Endothelial cell of hepatic sinusoid (primary cell): Measurements from ENCODE around the gene APOB.

Source experiments
- in situ Hi-C: cut with HindIII; loops from 2 replicates; pipeline ENCODE4 v1.10.0; 2017; ENCODE audit warnings: low sequenced_read_pairs

Gene APOB

GRCh38 chr2:21047141-21048009 lies 3.5 kb upstream of the APOB start:
- in situ Hi-C loops = no loop called here

DNA sequence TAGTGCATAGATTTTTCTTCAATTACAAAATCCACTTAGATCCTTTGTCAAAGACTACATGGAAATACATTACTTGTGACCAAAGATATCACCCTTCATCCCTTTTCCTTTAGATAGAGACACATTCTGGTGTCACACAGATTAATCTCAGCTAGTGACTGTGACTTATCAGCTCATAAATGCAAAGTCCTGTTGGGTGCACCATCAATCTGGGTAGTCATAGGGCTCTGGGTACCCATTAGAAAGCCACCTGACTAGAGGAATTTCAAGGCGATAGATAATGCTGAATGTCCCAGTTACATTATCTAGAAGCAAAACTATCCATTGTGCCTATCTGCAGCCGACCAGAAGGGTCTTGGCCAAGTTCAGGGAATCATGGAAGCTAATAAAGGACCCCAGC lies 2.6 kb upstream of the APOB start:
- in situ Hi-C loops = no loop called here

DNA sequence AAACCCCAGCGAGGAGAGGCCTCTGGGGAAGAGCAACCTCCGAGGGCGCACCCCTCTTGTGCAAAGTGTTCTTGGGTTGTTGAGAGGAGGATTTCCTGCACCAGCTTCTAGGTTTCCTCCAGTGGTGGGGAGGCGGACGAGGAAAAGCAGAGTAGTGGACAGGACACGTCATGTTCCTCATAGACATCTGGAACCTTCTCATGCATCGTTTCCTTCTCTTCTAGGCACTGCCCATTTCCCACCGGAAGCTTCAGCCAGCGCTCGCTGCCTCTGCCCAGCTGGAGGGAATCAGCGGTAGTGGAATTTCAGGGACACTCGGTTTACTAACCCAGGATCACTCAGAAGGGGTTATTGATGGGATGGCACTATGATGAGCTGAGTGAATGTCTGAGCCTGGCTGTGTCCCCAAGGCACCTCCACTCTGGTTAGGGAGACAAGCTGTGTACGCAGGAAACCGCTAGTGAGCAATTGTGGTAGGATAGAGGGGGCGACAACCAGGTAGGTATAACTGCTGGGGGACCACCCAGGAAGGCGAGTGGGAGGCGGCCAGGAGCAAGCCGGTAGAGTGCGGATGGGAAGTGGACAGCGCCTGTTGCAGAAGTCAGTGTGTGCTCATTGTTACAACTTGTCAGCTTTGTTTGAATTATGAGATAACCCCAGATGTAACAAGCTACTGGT lies 960 bp upstream of the APOB start:
- in situ Hi-C loops = no loop called here

GRCh38 chr2:21042958-21043743 lies 722 bp downstream of the APOB start:
- in situ Hi-C loops = no loop called here

GRCh38 chr2:21042708-21042957 lies 1.2 kb downstream of the APOB start:
- in situ Hi-C loops = no loop called here

DNA sequence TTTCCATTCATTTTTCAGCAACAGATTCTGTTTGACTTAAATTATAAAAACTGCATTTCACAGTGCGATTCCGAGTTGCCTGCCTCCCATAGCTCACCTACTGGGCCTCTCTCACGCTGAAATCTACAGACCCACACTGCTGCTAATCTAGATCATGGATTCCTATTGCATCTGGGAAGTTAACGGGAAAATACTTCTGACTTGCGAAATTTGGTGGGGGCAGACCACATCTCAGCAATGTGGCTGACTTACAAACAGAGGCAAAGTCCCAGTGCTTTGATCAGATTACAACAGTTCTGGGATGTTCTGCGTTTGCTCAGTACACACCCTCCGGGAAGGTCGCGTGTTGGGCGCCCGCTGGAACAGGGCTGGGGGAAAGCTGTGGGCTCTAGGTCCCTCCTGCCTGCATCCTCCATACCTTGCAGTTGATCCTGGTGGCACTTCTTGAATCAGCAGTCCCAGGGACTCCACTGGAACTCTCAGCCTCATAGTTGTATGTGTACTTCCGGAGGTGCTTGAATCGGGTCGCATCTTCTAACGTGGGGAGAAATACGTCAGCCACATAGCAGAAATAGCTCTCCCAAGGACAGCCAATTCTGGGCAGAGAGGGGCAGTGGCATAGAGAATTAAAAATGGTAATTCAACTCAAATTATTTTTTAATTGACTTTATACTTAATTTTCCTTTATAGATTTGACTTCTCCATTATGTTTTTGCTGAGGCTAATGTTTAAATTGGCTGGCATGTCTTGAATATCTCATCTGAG lies 1.7 kb downstream of the APOB start:
- in situ Hi-C loops = no loop called here

- in situ Hi-C loops = no loop called here
Observed at GRCh38 chr2:21041462-21041861, 2.4 kb downstream of the APOB start.

DNA sequence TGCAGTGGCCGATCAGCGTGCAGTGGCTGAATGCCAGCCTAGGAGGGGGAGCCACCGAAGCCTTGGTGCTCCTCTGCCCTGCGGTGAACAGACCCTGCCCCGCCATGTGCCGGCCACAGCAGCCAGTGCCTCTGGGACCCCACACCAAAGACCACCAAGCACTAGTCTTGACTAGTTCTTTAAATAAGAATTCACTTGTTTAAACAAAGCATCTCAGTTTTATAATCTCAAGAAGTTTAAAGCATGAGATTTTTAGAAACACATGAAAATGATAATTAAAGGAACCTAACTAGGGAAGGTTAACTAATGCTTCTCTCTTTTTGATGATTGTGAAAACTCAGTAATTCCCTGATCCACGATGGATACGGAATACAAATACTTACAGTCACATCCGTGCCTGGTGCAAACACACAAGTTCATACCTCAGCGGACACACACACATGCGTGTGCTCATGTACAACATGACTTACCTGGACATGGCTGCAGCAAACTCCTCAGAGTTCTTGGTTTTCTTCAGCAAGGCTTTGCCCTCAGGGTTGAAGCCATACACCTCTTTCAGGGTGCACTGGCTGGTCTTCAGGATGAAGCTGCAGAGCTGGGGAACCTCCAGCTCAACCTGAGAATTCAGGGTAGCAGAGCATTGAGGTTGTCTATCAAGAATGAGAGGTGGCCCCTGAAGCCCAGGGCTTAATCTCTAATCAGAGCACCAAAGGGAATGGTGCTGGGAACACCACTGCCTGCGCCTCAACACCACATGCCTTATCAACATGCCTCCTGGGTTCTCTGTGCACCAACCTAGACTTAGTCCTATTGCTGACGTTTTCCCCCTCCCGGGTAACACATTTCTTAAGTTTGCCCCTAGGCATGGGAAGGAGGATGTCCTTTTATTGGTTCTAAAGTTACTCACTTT lies 3.1 kb downstream of the APOB start:
- in situ Hi-C loops = no loop called here

DNA sequence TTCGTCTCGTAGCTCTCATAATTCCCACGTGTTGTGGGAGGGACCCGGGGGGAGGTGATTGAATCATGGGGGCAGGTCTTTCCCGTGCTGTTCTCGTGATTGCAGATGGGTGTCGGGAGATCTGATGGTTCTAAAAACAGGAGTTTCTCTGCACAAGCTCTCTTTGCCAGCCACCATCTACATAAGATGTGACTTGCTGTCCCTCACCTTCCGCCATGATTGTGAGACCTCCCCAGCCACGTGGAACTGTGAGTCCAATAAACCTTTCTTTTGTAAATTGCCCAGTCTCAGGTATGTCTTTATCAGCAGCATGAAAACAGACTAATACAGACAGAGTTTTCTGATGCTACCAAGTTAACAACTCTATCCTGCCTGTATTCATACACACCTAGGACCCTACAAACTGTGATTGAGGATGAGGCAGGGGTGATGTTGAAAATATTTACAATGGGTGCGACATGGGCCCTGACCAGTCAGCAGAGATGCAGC lies 3.9 kb downstream of the APOB start:
- in situ Hi-C loops = no loop called here

DNA sequence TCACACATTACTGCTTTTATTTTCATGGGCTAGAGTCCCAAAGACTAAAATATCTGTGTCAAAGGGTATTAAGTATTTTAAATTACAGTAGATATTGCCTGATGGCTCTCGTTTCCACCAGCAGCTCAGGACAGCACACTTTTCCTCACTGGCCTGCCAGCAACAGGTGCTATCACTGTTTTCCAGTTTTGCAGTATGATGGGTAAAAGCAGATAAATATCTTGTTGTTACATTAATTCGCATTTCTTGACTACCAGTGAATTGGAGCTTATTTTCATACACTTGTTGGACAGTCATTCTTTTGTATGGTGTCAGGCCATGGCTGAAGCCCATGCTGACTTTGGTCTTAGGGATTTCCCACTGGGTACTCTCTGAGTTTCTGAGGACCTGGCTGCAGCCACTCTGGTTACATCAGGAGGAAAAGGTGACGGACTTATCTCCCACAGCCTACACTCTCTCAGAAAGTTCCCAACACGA lies 4.8 kb downstream of the APOB start:
- in situ Hi-C loops = no loop called here

GRCh38 chr2:21038403-21039073 lies 5.3 kb downstream of the APOB start:
- in situ Hi-C loops = no loop called here

GRCh38 chr2:21037671-21038108 lies 6.2 kb downstream of the APOB start:
- in situ Hi-C loops = no loop called here

- in situ Hi-C loops = no loop called here
Observed at GRCh38 chr2:21036708-21037670, 6.9 kb downstream of the APOB start.

GRCh38 chr2:21035974-21036707 lies 7.7 kb downstream of the APOB start:
- in situ Hi-C loops = no loop called here

- in situ Hi-C loops = no loop called here
Observed at GRCh38 chr2:21035282-21035973, 8.4 kb downstream of the APOB start.

DNA sequence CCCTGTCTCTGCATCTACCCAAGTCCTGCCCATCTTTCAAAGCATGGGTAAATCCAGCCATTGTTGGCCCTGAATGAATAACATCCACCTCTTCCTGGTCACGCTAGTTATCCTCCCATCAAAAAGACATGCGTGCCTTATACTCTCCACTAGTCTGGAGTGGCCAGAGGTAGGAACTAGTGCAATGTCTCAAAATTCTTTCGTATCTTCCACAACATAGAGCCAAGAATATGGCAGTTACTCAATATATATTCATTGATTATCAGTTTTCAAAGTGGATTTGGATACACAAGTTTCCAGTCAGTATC lies 8.9 kb downstream of the APOB start:
- in situ Hi-C loops = no loop called here
